ENCODE measurements around the gene ARAP1. TPM values are rescaled to one million over a fixed set of nuclear protein-coding genes. Genes with fewer than 3 reads are reported as not detected.

Gene ARAP1
- total RNA-seq, 1 experiment from 2014 or later, result 151 TPM

DNA sequence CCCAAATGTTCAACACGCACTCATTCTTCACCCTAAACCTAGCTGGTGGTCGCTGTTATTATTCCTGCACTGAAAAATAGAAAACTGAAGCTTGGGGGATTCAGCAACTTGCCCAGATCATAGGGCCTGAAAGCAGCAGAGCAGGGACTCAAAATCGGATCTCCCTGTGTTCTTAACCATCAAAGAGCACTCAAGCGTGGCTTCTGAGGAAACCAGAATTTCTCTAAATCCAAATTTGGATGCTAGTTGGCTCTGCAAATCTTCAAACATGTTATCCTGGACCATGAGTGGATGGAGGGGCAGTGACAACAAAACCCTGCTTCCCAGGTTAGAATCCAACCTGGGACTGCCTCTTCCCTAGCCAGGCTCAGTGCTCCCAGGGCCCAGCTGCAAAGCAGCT, 11.6 kb upstream of the ARAP1 start:
- H2AFZ ChIP-seq, result no peak overlapping the region
- CTCF ChIA-PET, result no interaction called here
- H3K4me1 ChIP-seq (replicated peaks; ENCODE audit: insufficient read depth), result no peaks in the 10 kb centered on the region
- H3K9me2 ChIP-seq (ENCODE audit: insufficient read depth), result no peaks in the 10 kb centered on the region
- H3K27me3 ChIP-seq (ENCODE audit: insufficient read depth, low read depth), result no peaks in the 10 kb centered on the region
- H3K79me2 ChIP-seq (ENCODE audit: low read depth), result peaks cover 4% of the 10 kb centered on the region; the same call in 1 of the 2 replicates
- intact Hi-C loops (cut with micrococcal nuclease; ENCODE audit: unreplicated experiment), result no loop called here
- H3K4me3 ChIP-seq, result no peak overlapping the region
- POLR2A ChIA-PET (ENCODE audit: unreplicated experiment), result no interaction called here
- H3K9me3 ChIP-seq (ENCODE audit: insufficient read depth, low read depth), result no peaks in the 10 kb centered on the region
- H4K20me1 ChIP-seq (ENCODE audit: insufficient read depth), result peaks cover 44% of the 10 kb centered on the region
- H3K4me2 ChIP-seq, result no peak overlapping the region
- peaks cover 5% of the 10 kb centered on the region; the same call in 1 of the 2 replicates for H3F3A ChIP-seq (ENCODE audit: insufficient read depth, low read depth)
- no TSS peak for BruUV-seq (replicated peaks)
- no peak for DNase-seq
- H3K27ac ChIP-seq, result no peak overlapping the region
- H3K36me3 ChIP-seq (ENCODE audit: low read depth), result no peaks in the 10 kb centered on the region
- TF ChIP-seq EZH2 (IDR thresholded peaks at IDR 0.05; ENCODE audit: low read depth), result no peak
- TF ChIP-seq, protein P1, sequence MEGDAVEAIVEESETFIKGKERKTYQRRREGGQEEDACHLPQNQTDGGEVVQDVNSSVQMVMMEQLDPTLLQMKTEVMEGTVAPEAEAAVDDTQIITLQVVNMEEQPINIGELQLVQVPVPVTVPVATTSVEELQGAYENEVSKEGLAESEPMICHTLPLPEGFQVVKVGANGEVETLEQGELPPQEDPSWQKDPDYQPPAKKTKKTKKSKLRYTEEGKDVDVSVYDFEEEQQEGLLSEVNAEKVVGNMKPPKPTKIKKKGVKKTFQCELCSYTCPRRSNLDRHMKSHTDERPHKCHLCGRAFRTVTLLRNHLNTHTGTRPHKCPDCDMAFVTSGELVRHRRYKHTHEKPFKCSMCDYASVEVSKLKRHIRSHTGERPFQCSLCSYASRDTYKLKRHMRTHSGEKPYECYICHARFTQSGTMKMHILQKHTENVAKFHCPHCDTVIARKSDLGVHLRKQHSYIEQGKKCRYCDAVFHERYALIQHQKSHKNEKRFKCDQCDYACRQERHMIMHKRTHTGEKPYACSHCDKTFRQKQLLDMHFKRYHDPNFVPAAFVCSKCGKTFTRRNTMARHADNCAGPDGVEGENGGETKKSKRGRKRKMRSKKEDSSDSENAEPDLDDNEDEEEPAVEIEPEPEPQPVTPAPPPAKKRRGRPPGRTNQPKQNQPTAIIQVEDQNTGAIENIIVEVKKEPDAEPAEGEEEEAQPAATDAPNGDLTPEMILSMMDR (conservative IDR thresholded peaks at IDR 0.05), result no peak

GRCh38 chr11:72762641-72763304, 10.6 kb upstream of the ARAP1 start:
- no peak for TF ChIP-seq EZH2 (IDR thresholded peaks at IDR 0.05; ENCODE audit: low read depth)
- TF ChIP-seq, protein P1 (conservative IDR thresholded peaks at IDR 0.05), result no peak
- Histone ChIP-seq H3K27me3 (ENCODE audit: insufficient read depth, low read depth) (no peaks in the 10 kb centered on the region), H3K36me3 (ENCODE audit: low read depth) (no peaks in the 10 kb centered on the region), H3K9me2 (ENCODE audit: insufficient read depth) (no peaks in the 10 kb centered on the region), H3K4me1 (replicated peaks; ENCODE audit: insufficient read depth) (no peaks in the 10 kb centered on the region), H3K4me2 (no peak overlapping the region), H2AFZ (no peak overlapping the region), H3K4me3 (no peak overlapping the region), H3F3A (ENCODE audit: insufficient read depth, low read depth) (peaks cover 5% of the 10 kb centered on the region; the same call in 1 of the 2 replicates), H3K79me2 (ENCODE audit: low read depth) (peaks cover 4% of the 10 kb centered on the region; the same call in 1 of the 2 replicates), H4K20me1 (ENCODE audit: insufficient read depth) (peaks cover 43% of the 10 kb centered on the region), H3K9me3 (ENCODE audit: insufficient read depth, low read depth) (no peaks in the 10 kb centered on the region), H3K27ac (no peak overlapping the region)
- CTCF ChIA-PET, result no interaction called here
- POLR2A ChIA-PET (ENCODE audit: unreplicated experiment), result no interaction called here
- no TSS peak for BruUV-seq (replicated peaks)
- intact Hi-C loops (cut with micrococcal nuclease; ENCODE audit: unreplicated experiment), result no loop called here
- DNase-seq, result no peak

DNA sequence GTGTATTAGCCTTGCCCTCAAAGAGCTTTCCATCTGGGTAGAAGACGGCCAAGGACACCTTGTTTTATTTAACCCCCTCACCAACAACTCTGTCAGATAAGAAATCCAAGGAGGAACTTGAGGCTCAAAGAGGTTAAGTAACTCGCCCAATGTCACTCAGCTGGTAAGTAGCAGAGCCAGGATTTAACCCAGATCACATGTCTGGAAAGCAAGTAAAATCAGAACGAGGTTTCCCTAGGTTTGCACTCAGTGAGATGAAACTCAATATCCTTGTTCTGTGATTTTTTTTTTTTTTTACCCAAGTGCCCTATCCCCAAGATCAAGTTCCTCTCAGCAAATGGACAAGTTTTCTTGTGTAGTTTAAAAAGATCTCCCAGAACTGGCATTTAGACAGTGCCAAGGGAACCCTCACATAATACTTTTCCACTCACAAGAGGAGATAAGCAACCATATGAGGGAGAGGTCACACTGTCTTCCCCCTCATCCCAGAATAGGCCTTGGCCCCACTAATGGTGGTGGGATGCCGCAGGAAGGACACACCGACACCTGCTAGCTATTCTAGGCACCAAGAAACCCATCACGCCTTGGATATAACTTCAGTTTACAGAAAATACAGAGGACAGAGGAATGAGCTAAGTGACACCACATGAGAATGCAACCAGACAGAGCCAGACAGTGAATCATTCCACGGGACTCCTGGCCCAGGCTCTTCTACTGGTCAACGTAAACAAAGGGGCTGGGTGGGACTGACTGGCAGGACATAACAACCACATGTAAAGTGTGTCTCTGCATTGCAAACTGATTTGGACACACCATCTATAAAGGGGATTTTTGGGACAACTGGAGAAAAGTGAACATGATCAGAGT, 8.6 kb upstream of the ARAP1 start:
- ChIA-PET CTCF (no interaction called here), POLR2A (ENCODE audit: unreplicated experiment) (no interaction called here)
- Histone ChIP-seq H3K9me3 (ENCODE audit: insufficient read depth, low read depth) (no peaks in the 10 kb centered on the region), H3K9me2 (ENCODE audit: insufficient read depth) (no peaks in the 10 kb centered on the region), H3K79me2 (ENCODE audit: low read depth) (peaks cover 4% of the 10 kb centered on the region; the same call in 1 of the 2 replicates), H3K36me3 (ENCODE audit: low read depth) (peaks cover 4% of the 10 kb centered on the region; the same call in 1 of the 2 replicates), H4K20me1 (ENCODE audit: insufficient read depth) (peaks cover 23% of the 10 kb centered on the region; the same call in 1 of the 2 replicates), H3K4me3 (no peak overlapping the region), H3F3A (ENCODE audit: insufficient read depth, low read depth) (peaks cover 12% of the 10 kb centered on the region; the same call in 1 of the 2 replicates), H3K4me2 (no peak overlapping the region), H2AFZ (no peak overlapping the region), H3K4me1 (replicated peaks; ENCODE audit: insufficient read depth) (no peaks in the 10 kb centered on the region), H3K27me3 (ENCODE audit: insufficient read depth, low read depth) (no peaks in the 10 kb centered on the region), H3K27ac (no peak overlapping the region)
- DNase-seq, result no peak
- no peak for TF ChIP-seq EZH2 (IDR thresholded peaks at IDR 0.05; ENCODE audit: low read depth)
- TF ChIP-seq, protein P1 (conservative IDR thresholded peaks at IDR 0.05), result no peak
- BruUV-seq (replicated peaks), result no TSS peak
- intact Hi-C loops (cut with micrococcal nuclease; ENCODE audit: unreplicated experiment), result no loop called here
